Ishikawa (cell line): ENCODE measurements around the gene BSCL2.

Experiments
- CEBPB ChIP-seq: IDR thresholded peaks from 2 replicates; pipeline ENCODE4 v1.6.1; 2012
- CREB1 ChIP-seq: IDR thresholded peaks from 2 replicates; pipeline ENCODE4 v1.6.1; 2012; ENCODE audit warnings: low read depth
- EGR1 ChIP-seq: IDR thresholded peaks from 2 replicates; pipeline ENCODE4 v1.6.1; 2012
- EP300 ChIP-seq: IDR thresholded peaks from 2 replicates; pipeline ENCODE4 v1.6.1; 2012; ENCODE audit warnings: borderline replicate concordance
- FOXM1 ChIP-seq: IDR thresholded peaks from 2 replicates; pipeline ENCODE4 v1.6.1; 2012; ENCODE audit warnings: low read depth, borderline replicate concordance
- NFIC ChIP-seq: IDR thresholded peaks from 2 replicates; pipeline ENCODE4 v1.6.1; 2012
- RAD21 ChIP-seq: IDR thresholded peaks from 2 replicates; pipeline ENCODE4 v1.6.1; 2012; ENCODE audit warnings: low read depth
- REST ChIP-seq: IDR thresholded peaks from 2 replicates; pipeline ENCODE4 v1.6.1; 2012; ENCODE audit warnings: low read depth, mild to moderate bottlenecking
- TAF1 ChIP-seq: IDR thresholded peaks from 2 replicates; pipeline ENCODE4 v1.6.1; 2012; ENCODE audit warnings: low read depth, mild to moderate bottlenecking
- TEAD4 ChIP-seq: IDR thresholded peaks from 2 replicates; pipeline ENCODE4 v1.6.1; 2012
- YY1 ChIP-seq: IDR thresholded peaks from 2 replicates; pipeline ENCODE4 v1.6.1; 2012; ENCODE audit warnings: low read depth
- TF ChIP-seq, protein P1 (sequence below): IDR thresholded peaks from 2 replicates; pipeline ENCODE4 v1.6.1; 2012

- TF ChIP-seq, protein P1, sequence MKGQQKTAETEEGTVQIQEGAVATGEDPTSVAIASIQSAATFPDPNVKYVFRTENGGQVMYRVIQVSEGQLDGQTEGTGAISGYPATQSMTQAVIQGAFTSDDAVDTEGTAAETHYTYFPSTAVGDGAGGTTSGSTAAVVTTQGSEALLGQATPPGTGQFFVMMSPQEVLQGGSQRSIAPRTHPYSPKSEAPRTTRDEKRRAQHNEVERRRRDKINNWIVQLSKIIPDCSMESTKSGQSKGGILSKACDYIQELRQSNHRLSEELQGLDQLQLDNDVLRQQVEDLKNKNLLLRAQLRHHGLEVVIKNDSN: no peak
- TF ChIP-seq CEBPB (no peak), REST (no peak), RAD21 (no peak), CREB1 (no peak), FOXM1 (no peak), EGR1 (no peak), EP300 (no peak), YY1 (no peak), TAF1 (no peak), NFIC (no peak), TEAD4 (no peak)
Observed at GRCh38 chr11:62645671-62645945, 61.6 kb downstream of the BSCL2 start.
